SK-N-SH (cell line): ENCODE results near the gene SF3A1. TPM values are rescaled to one million over a fixed set of nuclear protein-coding genes. Genes with fewer than 3 reads are reported as not detected.

Experiments
- CTCF ChIA-PET: fragments of 300-600, 350-600 bp; formaldehyde crosslinking; extraction: SDS; loops from one replicate; lab custom pipeline; 2021; lab: Yijun Ruan, JAX
- POLR2A ChIA-PET: fragments of 350-600 bp; sonication (Branson Sonifier 250); formaldehyde crosslinking; extraction: SDS; loops from one replicate; lab custom pipeline; 2020; ENCODE audit warnings: antibody characterized with exemption, inconsistent platforms; lab: Yijun Ruan, JAX
- DNase-seq: peaks from one replicate; pipeline ENCODE4 v3.0.0; 2012
- H2AFZ ChIP-seq: fragments of 200-600 bp; sonication (generic); 2 replicates; pipeline ENCODE4 v1.8.1; 2016; ENCODE audit warnings: antibody characterized with exemption, mild to moderate bottlenecking, low read depth
- H3F3A ChIP-seq: fragments of 200-600 bp; sonication (generic); replicated peaks from 2 replicates; pipeline ENCODE3; 2016; ENCODE audit warnings: antibody characterized with exemption, mild to moderate bottlenecking; ENCODE audit not compliant: insufficient read depth
- H3K27ac ChIP-seq, 2 experiments: fragments of 200-500 bp in 1 of 2; fragments of 200-600 bp in 1 of 2; sonication (Bioruptor generic) in 1 of 2; sonication (generic), shearing (Covaris generic) in 1 of 2; 2 replicates each; pipeline versions ENCODE4 v1.5.1 to v1.6.1; 2014 to 2016; ENCODE audit warnings: low read depth in 2 of 2, inconsistent platforms in 1 of 2, low read length in 1 of 2, mild to moderate bottlenecking in 1 of 2, mixed read lengths in 1 of 2
- H3K27me3 ChIP-seq: fragments of 200-600 bp; sonication (generic), shearing (Covaris generic); 2 replicates; pipeline ENCODE4 v1.6.1; 2016; ENCODE audit warnings: mixed run types; ENCODE audit not compliant: insufficient read depth
- H3K36me3 ChIP-seq, 2 experiments: fragments of 200-500 bp in 1 of 2; fragments of 200-600 bp in 1 of 2; sonication (Bioruptor generic) in 1 of 2; sonication (generic) in 1 of 2; replicated peaks in 1 of 2; 2 replicates each; pipeline versions ENCODE3 to v1.5.1; 2014 to 2016; ENCODE audit warnings: low read length in 1 of 2, mild to moderate bottlenecking in 1 of 2; ENCODE audit not compliant: insufficient read depth in 2 of 2, control insufficient read depth in 1 of 2
- H3K4me1 ChIP-seq, 2 experiments: fragments of 200-500 bp in 1 of 2; fragments of 200-600 bp in 1 of 2; sonication (Bioruptor generic) in 1 of 2; sonication (generic), shearing (Covaris generic) in 1 of 2; 2 replicates each; pipeline versions ENCODE4 v1.5.1 to v1.6.1; 2014 to 2016; ENCODE audit warnings: low read depth in 1 of 2, low read length in 1 of 2, mixed run types in 1 of 2; ENCODE audit not compliant: insufficient read depth in 2 of 2, control insufficient read depth in 1 of 2
- H3K4me2 ChIP-seq: fragments of 200-600 bp; sonication (generic), shearing (Covaris generic); 2 replicates; pipeline ENCODE4 v1.6.1; 2017; ENCODE audit warnings: mixed run types
- H3K4me3 ChIP-seq, 2 experiments: fragments of 200-500 bp in 1 of 2; fragments of 200-600 bp in 1 of 2; sonication (Bioruptor generic) in 1 of 2; sonication (generic), shearing (Covaris generic) in 1 of 2; 2 replicates each; pipeline versions ENCODE4 v1.5.1 to v1.8.1; 2014 to 2016; ENCODE audit warnings: low read depth in 2 of 2, inconsistent platforms in 1 of 2, low read length in 1 of 2, mild to moderate bottlenecking in 1 of 2, mixed read lengths in 1 of 2, moderate library complexity in 1 of 2
- H3K79me2 ChIP-seq: fragments of 200-600 bp; sonication (generic); 2 replicates; pipeline ENCODE4 v1.8.1; 2017; ENCODE audit warnings: mild to moderate bottlenecking; ENCODE audit not compliant: insufficient read depth
- H3K9ac ChIP-seq: fragments of 200-600 bp; sonication (generic); 2 replicates; pipeline ENCODE4 v1.6.1; 2017; ENCODE audit warnings: mixed run types
- H3K9me2 ChIP-seq: fragments of 200-600 bp; sonication (generic); 2 replicates; pipeline ENCODE4 v1.6.1; 2017; ENCODE audit warnings: mixed run types
- H3K9me3 ChIP-seq: fragments of 200-600 bp; sonication (generic); 2 replicates; pipeline ENCODE4 v1.6.1; 2017; ENCODE audit warnings: mixed run types, mild to moderate bottlenecking, moderate library complexity
- H4K20me1 ChIP-seq: fragments of 200-600 bp; sonication (generic); 2 replicates; pipeline ENCODE4 v1.6.1; 2017; ENCODE audit warnings: mild to moderate bottlenecking, mixed run types; ENCODE audit not compliant: insufficient read depth
- CHD2 ChIP-seq: fragments of 150-350 bp; IDR thresholded peaks from 2 replicates; pipeline ENCODE4 v1.6.1; 2018; ENCODE audit warnings: low read length; ENCODE audit not compliant: partially characterized antibody
- EZH2phosphoT487 ChIP-seq: fragments of 200-600 bp; sonication (generic); IDR thresholded peaks from 2 replicates; pipeline ENCODE4 v1.6.1; 2017; ENCODE audit warnings: low read depth, mixed run types, mild to moderate bottlenecking, antibody characterized with exemption, moderate library complexity, borderline replicate concordance
- FOXJ3 ChIP-seq: sonication (generic); formaldehyde crosslinking; IDR thresholded peaks from 2 replicates; pipeline ENCODE4 v1.5.1; 2020; ENCODE audit warnings: mild to moderate bottlenecking, missing genetic modification reagents
- FOXM1 ChIP-seq: IDR thresholded peaks from 2 replicates; pipeline ENCODE4 v1.4.0; 2012; ENCODE audit warnings: low read depth, mild to moderate bottlenecking
- GABPA ChIP-seq: IDR thresholded peaks from 2 replicates; pipeline ENCODE4 v1.4.0; 2012; ENCODE audit warnings: low read depth, mild to moderate bottlenecking
- JUND ChIP-seq: IDR thresholded peaks from 2 replicates; pipeline ENCODE4 v1.4.0; 2012
- MXI1 ChIP-seq: IDR thresholded peaks from 2 replicates; pipeline ENCODE4 v1.6.1; 2012; ENCODE audit warnings: mild to moderate bottlenecking, low read depth, low read length, improper control_type of control experiment
- NFIC ChIP-seq: IDR thresholded peaks from 2 replicates; pipeline ENCODE4 v1.4.0; 2012; ENCODE audit warnings: borderline replicate concordance
- NRF1 ChIP-seq: IDR thresholded peaks from 2 replicates; pipeline ENCODE4 v1.6.1; 2012; ENCODE audit warnings: low read depth, mild to moderate bottlenecking, low read length
- RAD21 ChIP-seq: IDR thresholded peaks from 2 replicates; pipeline ENCODE4 v1.6.1; 2012; ENCODE audit warnings: mild to moderate bottlenecking, low read length
- RCOR1 ChIP-seq: fragments of 150-350 bp; IDR thresholded peaks from 2 replicates; pipeline ENCODE4 v1.6.1; 2017; ENCODE audit warnings: antibody characterized with exemption, low read length
- REST ChIP-seq: IDR thresholded peaks from 2 replicates; pipeline ENCODE4 v1.6.1; 2012; ENCODE audit warnings: mild to moderate bottlenecking, low read depth, low read length, moderate library complexity
- RFX5 ChIP-seq: IDR thresholded peaks from 2 replicates; pipeline ENCODE4 v1.6.1; 2012; ENCODE audit warnings: mild to moderate bottlenecking, improper control_type of control experiment, low read length
- RXRA ChIP-seq: IDR thresholded peaks from 2 replicates; pipeline ENCODE4 v1.4.0; 2012; ENCODE audit warnings: low read depth, mild to moderate bottlenecking, borderline replicate concordance
- SMC3 ChIP-seq: IDR thresholded peaks from 2 replicates; pipeline ENCODE4 v1.6.1; 2012; ENCODE audit warnings: low read depth, low read length, improper control_type of control experiment
- TCF12 ChIP-seq: IDR thresholded peaks from 2 replicates; pipeline ENCODE4 v1.4.0; 2012
- TEAD4 ChIP-seq: IDR thresholded peaks from 2 replicates; pipeline ENCODE4 v1.4.0; 2012; ENCODE audit warnings: mild to moderate bottlenecking, borderline replicate concordance; ENCODE audit not compliant: insufficient read depth
- USF1 ChIP-seq: IDR thresholded peaks from 2 replicates; pipeline ENCODE4 v1.4.0; 2012; ENCODE audit warnings: low read depth, borderline replicate concordance
- USF2 ChIP-seq: fragments of 150-350 bp; IDR thresholded peaks from 2 replicates; pipeline ENCODE4 v1.6.1; 2017; ENCODE audit warnings: antibody characterized with exemption, low read length, low read depth, borderline replicate concordance
- YY1 ChIP-seq: IDR thresholded peaks from 2 replicates; pipeline ENCODE4 v1.4.0; 2012; ENCODE audit warnings: low read depth, mild to moderate bottlenecking
- WGBS: methylation state at CpG from one replicate; pipeline ENCODE4 v1.1.6; 2017; ENCODE audit warnings: low lambda C conversion rate; 5-methylcytosine and 5-hydroxymethylcytosine counted together
- polyA plus RNA-seq, 3 experiments: library from polyadenylated mRNA; depleted of rRNA; stranded (reverse); fragments of >200 nt; gene quantifications; 2 replicates each; pipeline ENCODE4 v1.2.3, GENCODE V29; 2012

Gene SF3A1
- polyA plus RNA-seq, 1 of the 3 experiments (the other 2 are of a cell fraction) = 75.2 TPM

- H3K9ac ChIP-seq = no peak overlapping the region
- no peak overlapping the region for H3K27ac ChIP-seq
- peaks cover 44% of the 10 kb centered on the region for H3K79me2 ChIP-seq
- no peaks in the 10 kb centered on the region for H3K9me2 ChIP-seq
- peaks cover 0 to 5% of the 10 kb centered on the region in 2 experiments for H3K36me3 ChIP-seq
- 90% methylated on average over 7 of the region's 7 CpGs for WGBS
- DNase-seq = no peak
- no peaks in the 10 kb centered on the region for H3F3A ChIP-seq
- no peak overlapping the region for H2AFZ ChIP-seq
- H3K9me3 ChIP-seq = no peaks in the 10 kb centered on the region
- H3K27me3 ChIP-seq = no peaks in the 10 kb centered on the region
- H3K4me1 ChIP-seq = peaks cover 5 to 12% of the 10 kb centered on the region in 2 experiments; a peak in 1 of 4 replicates
- no peak overlapping the region for H3K4me3 ChIP-seq
- TF ChIP-seq GABPA (no peak), CHD2 (no peak), FOXJ3 (CRISPR knock-in tag) (no peak), YY1 (no peak), RAD21 (no peak), NRF1 (no peak), RCOR1 (no peak), RXRA (no peak), TCF12 (no peak), TEAD4 (no peak), JUND (no peak), RFX5 (no peak), USF2 (no peak)
- H4K20me1 ChIP-seq = peaks cover 24% of the 10 kb centered on the region
- ChIA-PET POLR2A (no interaction called here), CTCF (interaction anchor here (1.0 to 1.6 kb wide), 4 partner anchors 12 to 83 kb away, joined by 3 to 9 read pairs (median 4); partner anchors contain the start of genes CASTOR1 and RNF215)
- H3K4me2 ChIP-seq = no peak overlapping the region
These were observed 52.0 kb downstream of the SF3A1 start for GRCh38 chr22:30304495-30305244.

- no peak for TF ChIP-seq USF2
- no peak for TF ChIP-seq EZH2phosphoT487
- no peak for TF ChIP-seq USF1
- no peak for TF ChIP-seq FOXM1
- no peak for TF ChIP-seq MXI1
- TF ChIP-seq REST = no peak
- TF ChIP-seq SMC3 = no peak
- no peak for TF ChIP-seq NFIC
- TF ChIP-seq NRF1 = no peak
- peaks cover 14% of the 10 kb centered on the region; the same call in 1 of the 2 replicates for H4K20me1 ChIP-seq
- 100% methylated on average over 4 of the region's 5 CpGs for WGBS
- peaks cover 5 to 12% of the 10 kb centered on the region in 2 experiments; a peak in 1 of 4 replicates for H3K4me1 ChIP-seq
- ChIA-PET CTCF (interaction anchor here (0.7 to 1.2 kb wide), 2 partner anchors 12 to 14 kb away, joined by 3 to 4 read pairs; no protein-coding TSS in a partner anchor), POLR2A (interaction anchor here (0.6 kb wide), 1 partner anchor 12 kb away, joined by 4 read pairs; no protein-coding TSS in a partner anchor)
- H3K4me2 ChIP-seq = no peak overlapping the region
- no peak overlapping the region for H2AFZ ChIP-seq
- no peaks in the 10 kb centered on the region for H3K27me3 ChIP-seq
- H3K27ac ChIP-seq = no peak overlapping the region
- H3K9me3 ChIP-seq = no peaks in the 10 kb centered on the region
- H3K79me2 ChIP-seq = peaks cover 26% of the 10 kb centered on the region
- no peak overlapping the region for H3K9ac ChIP-seq
- peaks cover 0 to 12% of the 10 kb centered on the region in 2 experiments for H3K36me3 ChIP-seq
- H3F3A ChIP-seq = no peaks in the 10 kb centered on the region
- no peak for DNase-seq
- H3K9me2 ChIP-seq = no peaks in the 10 kb centered on the region
- H3K4me3 ChIP-seq = no peak overlapping the region
These were observed 53.9 kb downstream of the SF3A1 start for GRCh38 chr22:30302810-30303138.
